C4-2B (cell line): Measurements from ENCODE around the gene ZNF710.

Source experiments
- H3K27ac ChIP-seq: fragments of 450-650 bp; 2 replicates; pipeline ENCODE4 v1.5.1; 2017
- ZFX ChIP-seq: fragments of 450-650 bp; IDR thresholded peaks from 2 replicates; pipeline ENCODE4 v1.6.1; 2017
- TF ChIP-seq, protein P1 (sequence below): fragments of 450-650 bp; conservative IDR thresholded peaks from 2 replicates; pipeline ENCODE4 v1.5.1; 2017; ENCODE audit warnings: mild to moderate bottlenecking

The ZNF710 gene

DNA sequence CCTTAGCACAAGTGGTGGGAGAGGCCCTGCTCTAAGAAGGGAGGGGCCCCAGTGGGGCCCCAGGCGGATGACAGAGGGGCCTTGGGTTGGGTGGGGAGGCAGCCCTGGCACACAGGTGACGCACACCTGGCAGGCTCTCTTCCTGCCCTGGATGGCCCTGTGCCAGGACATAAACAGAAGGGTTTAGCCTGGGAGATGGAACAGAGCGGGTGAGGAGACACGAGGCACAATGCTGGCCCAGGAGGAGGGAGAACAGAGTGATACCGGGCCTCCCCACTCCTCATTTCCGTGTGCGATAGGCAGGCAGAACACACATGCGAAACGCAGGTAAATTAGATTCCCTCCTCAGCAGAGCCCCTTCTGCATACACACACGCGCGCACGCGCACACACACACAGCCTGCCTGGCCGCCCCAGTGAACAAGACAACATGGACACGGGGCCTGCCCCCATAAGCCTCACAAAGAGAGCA is 61.4 kb downstream of the ZNF710 start:
- peak overlapping the region; percentile 34 for H3K27ac ChIP-seq
- no peak for TF ChIP-seq ZFX
- TF ChIP-seq, protein P1, sequence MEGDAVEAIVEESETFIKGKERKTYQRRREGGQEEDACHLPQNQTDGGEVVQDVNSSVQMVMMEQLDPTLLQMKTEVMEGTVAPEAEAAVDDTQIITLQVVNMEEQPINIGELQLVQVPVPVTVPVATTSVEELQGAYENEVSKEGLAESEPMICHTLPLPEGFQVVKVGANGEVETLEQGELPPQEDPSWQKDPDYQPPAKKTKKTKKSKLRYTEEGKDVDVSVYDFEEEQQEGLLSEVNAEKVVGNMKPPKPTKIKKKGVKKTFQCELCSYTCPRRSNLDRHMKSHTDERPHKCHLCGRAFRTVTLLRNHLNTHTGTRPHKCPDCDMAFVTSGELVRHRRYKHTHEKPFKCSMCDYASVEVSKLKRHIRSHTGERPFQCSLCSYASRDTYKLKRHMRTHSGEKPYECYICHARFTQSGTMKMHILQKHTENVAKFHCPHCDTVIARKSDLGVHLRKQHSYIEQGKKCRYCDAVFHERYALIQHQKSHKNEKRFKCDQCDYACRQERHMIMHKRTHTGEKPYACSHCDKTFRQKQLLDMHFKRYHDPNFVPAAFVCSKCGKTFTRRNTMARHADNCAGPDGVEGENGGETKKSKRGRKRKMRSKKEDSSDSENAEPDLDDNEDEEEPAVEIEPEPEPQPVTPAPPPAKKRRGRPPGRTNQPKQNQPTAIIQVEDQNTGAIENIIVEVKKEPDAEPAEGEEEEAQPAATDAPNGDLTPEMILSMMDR: no peak

DNA sequence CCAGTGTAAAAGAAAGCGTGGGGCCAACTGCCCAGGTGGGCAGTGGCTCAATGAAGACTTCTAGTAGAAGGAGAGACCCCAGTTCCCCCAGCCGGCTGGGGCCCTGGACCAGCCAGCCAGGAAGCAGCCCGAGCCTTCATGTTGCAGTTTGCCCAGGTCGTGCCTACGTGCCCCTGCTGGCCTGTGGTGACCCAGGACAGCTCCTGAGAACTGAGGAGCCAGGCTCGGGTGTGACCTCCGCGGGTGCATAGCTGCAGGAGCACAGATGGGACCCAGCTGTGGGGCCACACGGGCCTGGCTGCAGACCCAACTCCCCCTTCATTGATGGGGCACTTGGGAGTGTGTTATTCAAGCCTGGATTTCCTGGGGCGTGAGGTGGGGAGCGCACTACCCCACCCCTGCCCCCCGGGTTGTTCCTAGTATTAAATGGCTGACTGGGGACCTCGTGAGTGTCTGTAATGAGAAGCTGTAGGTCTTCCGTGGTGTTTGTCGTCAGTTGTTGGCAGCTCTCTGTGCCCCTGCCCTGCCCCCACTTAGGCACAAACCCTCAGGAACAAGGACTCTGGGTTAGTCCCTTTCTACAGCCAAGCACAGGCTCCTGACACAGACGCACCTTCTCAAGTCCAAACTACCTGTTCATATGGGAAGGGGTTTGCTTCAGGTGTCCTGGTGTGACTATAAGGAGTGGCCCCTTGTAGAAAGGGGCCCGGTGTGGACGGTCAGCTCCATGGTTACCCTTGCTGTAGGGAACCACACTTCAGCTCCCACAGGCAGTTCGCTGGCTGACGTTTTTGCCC is 62.0 kb downstream of the ZNF710 start:
- peak overlapping the region; percentile 34 for H3K27ac ChIP-seq
- TF ChIP-seq ZFX: no peak
- TF ChIP-seq, protein P1: no peak

DNA sequence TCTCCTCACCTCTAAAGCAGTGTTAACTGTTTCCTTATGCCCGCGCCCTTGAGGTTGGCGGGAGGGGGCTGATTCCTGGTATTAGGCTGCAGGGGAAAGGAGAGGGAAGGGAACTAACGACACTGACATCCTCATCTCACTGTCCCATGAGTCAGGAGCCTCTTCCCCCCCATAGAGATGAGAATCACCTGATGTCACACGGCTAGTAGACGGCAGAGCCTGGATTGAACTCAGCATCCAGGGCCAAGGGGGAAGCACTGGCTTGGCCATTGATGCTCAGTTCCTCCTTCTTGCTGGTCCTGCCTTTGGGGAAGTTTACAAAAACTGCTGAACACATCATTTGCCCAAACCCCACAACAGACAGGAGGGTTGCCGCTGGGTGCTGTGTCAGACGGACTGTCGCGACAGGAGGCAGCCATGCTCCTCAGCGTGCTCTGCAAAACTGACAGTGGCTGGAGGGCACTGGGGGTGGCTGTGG is 62.7 kb downstream of the ZNF710 start:
- TF ChIP-seq, protein P1: no peak
- no peak for TF ChIP-seq ZFX
- H3K27ac ChIP-seq: no peak overlapping the region; the same call in 1 of the 2 replicates

DNA sequence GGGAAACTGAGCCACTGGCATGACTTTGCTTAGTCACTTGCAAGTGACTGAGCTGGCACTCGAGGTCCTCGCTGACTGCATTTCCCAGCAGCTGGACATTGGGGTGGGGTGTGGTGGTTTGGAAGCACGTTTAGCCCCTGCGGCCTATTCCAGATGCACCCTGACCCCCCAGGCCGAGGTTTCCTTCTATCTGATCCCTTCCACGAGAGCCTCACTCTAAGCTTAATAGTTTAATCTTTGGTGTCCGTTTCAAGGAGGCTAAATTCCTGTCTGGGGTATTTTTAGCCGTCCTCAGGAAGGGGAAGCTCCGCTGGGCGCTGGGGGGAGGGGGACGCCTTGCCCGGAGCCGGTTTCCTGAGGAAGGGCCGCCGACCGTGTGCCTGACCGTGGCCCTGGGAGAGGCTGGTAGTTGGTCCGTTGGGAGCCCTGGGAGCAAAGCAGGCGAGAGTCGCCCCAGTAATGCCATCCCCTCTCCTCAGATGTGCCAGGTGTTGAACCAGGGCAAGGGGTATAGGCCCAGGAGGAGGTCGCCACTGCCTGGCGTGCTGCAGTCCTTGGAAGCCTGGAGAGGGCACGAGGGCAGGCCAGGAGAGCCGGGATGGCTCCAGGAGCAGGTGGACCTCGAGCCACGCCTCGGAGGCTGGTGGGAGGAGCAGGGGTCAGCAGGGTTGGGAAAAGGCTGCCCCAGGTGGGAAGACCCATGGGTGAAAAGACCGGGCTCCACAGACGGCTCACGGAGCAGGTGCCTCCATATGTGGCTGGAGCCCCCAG is 64.0 kb downstream of the ZNF710 start:
- no peak overlapping the region for H3K27ac ChIP-seq
- TF ChIP-seq, protein P1: no peak
- no peak for TF ChIP-seq ZFX

DNA sequence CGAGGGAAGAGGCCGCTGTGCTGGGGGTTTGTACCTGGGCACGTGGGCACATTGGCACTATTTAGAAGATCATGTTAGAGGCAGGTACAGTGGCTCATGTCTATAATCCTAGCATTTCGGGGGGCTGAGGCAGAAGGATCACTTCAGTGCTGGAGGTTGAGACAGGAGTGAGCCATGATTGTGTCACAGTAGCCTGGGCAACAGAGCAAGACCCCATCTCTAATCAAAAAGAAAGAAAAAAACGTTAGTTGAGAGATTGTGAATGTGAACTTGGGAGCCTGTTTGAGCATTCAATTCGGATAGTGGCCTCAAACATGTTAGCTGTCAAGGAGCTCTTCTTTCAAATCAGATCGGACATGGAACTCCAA is 64.5 kb downstream of the ZNF710 start:
- no peak overlapping the region for H3K27ac ChIP-seq
- TF ChIP-seq ZFX: no peak
- TF ChIP-seq, protein P1: no peak

DNA sequence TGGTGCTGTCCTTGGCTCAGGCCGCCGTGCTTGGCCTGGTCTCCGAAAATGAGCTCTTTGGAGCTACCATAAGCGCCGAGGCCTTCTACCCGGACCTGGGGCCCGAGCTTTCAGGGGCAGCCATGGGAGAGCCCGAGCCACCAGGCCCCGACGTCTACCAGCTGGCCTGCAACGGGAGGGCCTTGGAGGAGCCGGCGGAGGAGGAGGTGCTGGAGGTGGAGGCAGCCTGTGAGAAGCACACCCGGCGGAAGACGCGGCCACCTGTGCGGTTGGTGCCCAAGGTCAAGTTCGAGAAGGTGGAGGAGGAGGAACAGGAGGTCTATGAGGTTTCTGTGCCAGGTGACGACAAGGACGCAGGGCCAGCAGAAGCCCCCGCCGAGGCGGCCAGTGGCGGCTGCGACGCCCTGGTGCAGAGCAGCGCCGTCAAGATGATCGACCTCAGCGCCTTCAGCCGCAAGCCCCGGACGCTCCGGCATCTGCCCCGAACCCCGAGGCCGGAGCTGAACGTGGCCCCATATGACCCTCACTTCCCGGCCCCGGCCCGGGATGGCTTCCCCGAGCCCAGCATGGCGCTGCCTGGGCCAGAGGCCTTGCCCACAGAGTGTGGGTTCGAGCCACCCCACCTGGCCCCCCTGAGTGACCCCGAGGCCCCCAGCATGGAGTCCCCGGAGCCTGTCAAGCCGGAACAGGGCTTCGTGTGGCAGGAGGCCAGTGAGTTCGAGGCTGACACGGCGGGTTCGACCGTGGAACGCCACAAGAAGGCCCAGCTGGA is 66.2 kb downstream of the ZNF710 start:
- H3K27ac ChIP-seq: no peak overlapping the region

More for the DNA sequence above, 66.2 kb downstream of the ZNF710 start:
- TF ChIP-seq, protein P1: no peak
- no peak for TF ChIP-seq ZFX
